ENCODE results near the gene FAAH. TPM values are rescaled to one million over a fixed set of nuclear protein-coding genes. Genes with fewer than 3 reads are reported as not detected.

Gene FAAH
- total RNA-seq, 1 donor from 2014 or later = 17.4 TPM

- no peaks in the 10 kb centered on the region for H3K36me3 Mint-ChIP-seq (ENCODE audit: low read depth)
- peaks cover 20% of the 10 kb centered on the region for H3K4me1 Mint-ChIP-seq
- H3K27me3 Mint-ChIP-seq (ENCODE audit: low read depth) = peaks cover 86% of the 10 kb centered on the region
- peak; percentile 92 for TF ChIP-seq CTCF (conservative IDR thresholded peaks at IDR 0.05)
- H3K9me3 Mint-ChIP-seq = no peaks in the 10 kb centered on the region
- no peak overlapping the region for H3K27ac Mint-ChIP-seq (ENCODE audit: unreplicated experiment)
- H3K4me3 Mint-ChIP-seq = peak overlapping the region; percentile 67
- peak; percentile 90 for DNase-seq (ENCODE audit: low read depth, low spot score)
These were observed 52.8 kb downstream of the FAAH start for GRCh38 chr1:46446646-46447498.

GRCh38 chr1:46447499-46448108 is 53.5 kb downstream of the FAAH start:
- H3K27me3 Mint-ChIP-seq (ENCODE audit: low read depth) = peaks cover 87% of the 10 kb centered on the region
- no peak overlapping the region for H3K27ac Mint-ChIP-seq (ENCODE audit: unreplicated experiment)
- H3K4me1 Mint-ChIP-seq = peaks cover 16% of the 10 kb centered on the region
- H3K4me3 Mint-ChIP-seq = peak overlapping the region; percentile 31
- no peaks in the 10 kb centered on the region for H3K9me3 Mint-ChIP-seq
- no peak for TF ChIP-seq CTCF (conservative IDR thresholded peaks at IDR 0.05)
- no peaks in the 10 kb centered on the region for H3K36me3 Mint-ChIP-seq (ENCODE audit: low read depth)
- no peak for DNase-seq (ENCODE audit: low read depth, low spot score)

GRCh38 chr1:46448109-46448911 is 54.2 kb downstream of the FAAH start:
- Mint-ChIP-seq H3K27me3 (ENCODE audit: low read depth) (peaks cover 92% of the 10 kb centered on the region), H3K4me1 (peaks cover 12% of the 10 kb centered on the region), H3K4me3 (peak overlapping the region; percentile 52), H3K9me3 (no peaks in the 10 kb centered on the region), H3K27ac (ENCODE audit: unreplicated experiment) (no peak overlapping the region), H3K36me3 (ENCODE audit: low read depth) (no peaks in the 10 kb centered on the region)
- peak; percentile 24 for DNase-seq (ENCODE audit: low read depth, low spot score)
- TF ChIP-seq CTCF (conservative IDR thresholded peaks at IDR 0.05) = no peak

GRCh38 chr1:46449223-46450159 is 55.4 kb downstream of the FAAH start:
- Mint-ChIP-seq H3K4me1 (peaks cover 12% of the 10 kb centered on the region), H3K36me3 (ENCODE audit: low read depth) (no peaks in the 10 kb centered on the region), H3K27me3 (ENCODE audit: low read depth) (peaks cover 95% of the 10 kb centered on the region), H3K9me3 (no peaks in the 10 kb centered on the region), H3K4me3 (no peak overlapping the region), H3K27ac (ENCODE audit: unreplicated experiment) (no peak overlapping the region)
- no peak for TF ChIP-seq CTCF (conservative IDR thresholded peaks at IDR 0.05)
- no peak for DNase-seq (ENCODE audit: low read depth, low spot score)

GRCh38 chr1:46450160-46450517 is 56.0 kb downstream of the FAAH start:
- Mint-ChIP-seq H3K36me3 (ENCODE audit: low read depth) (no peaks in the 10 kb centered on the region), H3K4me1 (peaks cover 12% of the 10 kb centered on the region), H3K4me3 (no peak overlapping the region), H3K9me3 (no peaks in the 10 kb centered on the region), H3K27me3 (ENCODE audit: low read depth) (peaks cover 95% of the 10 kb centered on the region), H3K27ac (ENCODE audit: unreplicated experiment) (no peak overlapping the region)
- no peak for TF ChIP-seq CTCF (conservative IDR thresholded peaks at IDR 0.05)
- DNase-seq (ENCODE audit: low read depth, low spot score) = no peak
